ENCODE data around the gene ANAPC10.

DNA sequence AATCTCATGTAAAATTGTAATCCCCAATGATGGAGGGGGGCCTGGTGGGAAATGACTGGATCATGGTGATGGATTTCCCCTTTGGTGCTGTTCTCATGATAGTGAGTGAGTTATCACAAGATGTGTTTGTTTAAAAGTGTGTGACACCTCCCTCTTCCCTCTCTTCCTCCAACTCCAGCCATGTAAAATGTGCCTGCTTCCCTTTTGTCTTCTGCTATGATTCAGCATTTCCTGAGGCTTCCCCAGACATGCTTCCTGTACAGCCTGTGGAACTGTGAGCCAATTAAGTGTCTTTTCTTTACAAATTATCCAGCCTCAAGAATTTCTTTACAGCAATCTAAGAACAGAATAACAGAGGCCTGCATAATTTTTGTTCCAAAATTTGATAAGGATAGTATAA is 85.2 kb downstream of the ANAPC10 start:
- TF ChIP-seq TAF1 (IDR thresholded peaks at IDR 0.05; ENCODE audit: borderline replicate concordance, insufficient read depth, low read length) (no peak), FOXP2 (optimal IDR thresholded peaks at IDR 0.05; ENCODE audit: borderline replicate concordance, extremely low read depth, extremely low read length, insufficient read depth) (no peak), POLR2AphosphoS5 (IDR thresholded peaks at IDR 0.05; ENCODE audit: low read depth, low read length) (no peak), SIN3A (IDR thresholded peaks at IDR 0.05; ENCODE audit: borderline replicate concordance, insufficient read depth, low read length) (no peak)
- TF ChIP-seq, protein P1, sequence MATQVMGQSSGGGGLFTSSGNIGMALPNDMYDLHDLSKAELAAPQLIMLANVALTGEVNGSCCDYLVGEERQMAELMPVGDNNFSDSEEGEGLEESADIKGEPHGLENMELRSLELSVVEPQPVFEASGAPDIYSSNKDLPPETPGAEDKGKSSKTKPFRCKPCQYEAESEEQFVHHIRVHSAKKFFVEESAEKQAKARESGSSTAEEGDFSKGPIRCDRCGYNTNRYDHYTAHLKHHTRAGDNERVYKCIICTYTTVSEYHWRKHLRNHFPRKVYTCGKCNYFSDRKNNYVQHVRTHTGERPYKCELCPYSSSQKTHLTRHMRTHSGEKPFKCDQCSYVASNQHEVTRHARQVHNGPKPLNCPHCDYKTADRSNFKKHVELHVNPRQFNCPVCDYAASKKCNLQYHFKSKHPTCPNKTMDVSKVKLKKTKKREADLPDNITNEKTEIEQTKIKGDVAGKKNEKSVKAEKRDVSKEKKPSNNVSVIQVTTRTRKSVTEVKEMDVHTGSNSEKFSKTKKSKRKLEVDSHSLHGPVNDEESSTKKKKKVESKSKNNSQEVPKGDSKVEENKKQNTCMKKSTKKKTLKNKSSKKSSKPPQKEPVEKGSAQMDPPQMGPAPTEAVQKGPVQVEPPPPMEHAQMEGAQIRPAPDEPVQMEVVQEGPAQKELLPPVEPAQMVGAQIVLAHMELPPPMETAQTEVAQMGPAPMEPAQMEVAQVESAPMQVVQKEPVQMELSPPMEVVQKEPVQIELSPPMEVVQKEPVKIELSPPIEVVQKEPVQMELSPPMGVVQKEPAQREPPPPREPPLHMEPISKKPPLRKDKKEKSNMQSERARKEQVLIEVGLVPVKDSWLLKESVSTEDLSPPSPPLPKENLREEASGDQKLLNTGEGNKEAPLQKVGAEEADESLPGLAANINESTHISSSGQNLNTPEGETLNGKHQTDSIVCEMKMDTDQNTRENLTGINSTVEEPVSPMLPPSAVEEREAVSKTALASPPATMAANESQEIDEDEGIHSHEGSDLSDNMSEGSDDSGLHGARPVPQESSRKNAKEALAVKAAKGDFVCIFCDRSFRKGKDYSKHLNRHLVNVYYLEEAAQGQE (IDR thresholded peaks at IDR 0.05; ENCODE audit: insufficient read depth in 1 of 2, low read depth in 2 of 2, low read length in 2 of 2): no peak
